BJ (cell line): ENCODE results near the gene ZFYVE26. TPM values are rescaled to one million over a fixed set of nuclear protein-coding genes. Genes with fewer than 3 reads are reported as not detected.
"Not testable (repeated sequence)": the region's sequence is repeated elsewhere in the genome, so short reads cannot be mapped to it uniquely, and the experiment has no call there.

Experiments
- CTCF ChIA-PET: fragments of 350-600 bp; formaldehyde crosslinking; extraction: SDS; loops from one replicate; lab custom pipeline; 2021; ENCODE audit warnings: antibody characterized with exemption, inconsistent platforms; lab: Yijun Ruan, JAX
- POLR2A ChIA-PET: fragments of 300-600 bp; sonication (Branson Sonifier 250); formaldehyde crosslinking; extraction: SDS; loops from one replicate; lab custom pipeline; 2021; ENCODE audit warnings: antibody characterized with exemption; lab: Charles Lee
- DNase-seq: peaks from one replicate; pipeline ENCODE4 v3.0.0-alpha.2; 2011; ENCODE audit warnings: low read depth
- H3K27me3 ChIP-seq: 2 replicates; pipeline ENCODE4 v1.6.0; 2011; ENCODE audit warnings: low read length; ENCODE audit not compliant: control insufficient read depth, insufficient read depth
- H3K36me3 ChIP-seq: 2 replicates; pipeline ENCODE4 v1.5.1; 2011; ENCODE audit warnings: low read length; ENCODE audit not compliant: control insufficient read depth, insufficient read depth
- H3K4me3 ChIP-seq: 2 replicates; pipeline ENCODE4 v1.5.1; 2011; ENCODE audit warnings: low read depth, mild to moderate bottlenecking, control low read depth, low read length
- CTCF ChIP-seq: IDR thresholded peaks from 2 replicates; pipeline ENCODE4 v1.5.1; 2011; ENCODE audit warnings: low read depth, mild to moderate bottlenecking, control low read depth, inconsistent platforms, low read length, moderate library complexity; ENCODE audit not compliant: insufficient read depth
- polyA plus RNA-seq: library from polyadenylated mRNA; depleted of rRNA; stranded (reverse); fragments of >200 nt; gene quantifications from 2 replicates; pipeline ENCODE4 v1.2.3, GENCODE V29; 2011; rRNA removed
- small RNA-seq: library from RNA; depleted of rRNA; stranded (forward); fragments of <200 nt; gene quantifications from one replicate; pipeline ENCODE3, GENCODE V24; 2012; ENCODE audit warnings: low replicate concordance, low read depth; ENCODE audit not compliant: insufficient read length

The ZFYVE26 gene
- polyA plus RNA-seq, 1 experiment, result 14.2 TPM

DNA sequence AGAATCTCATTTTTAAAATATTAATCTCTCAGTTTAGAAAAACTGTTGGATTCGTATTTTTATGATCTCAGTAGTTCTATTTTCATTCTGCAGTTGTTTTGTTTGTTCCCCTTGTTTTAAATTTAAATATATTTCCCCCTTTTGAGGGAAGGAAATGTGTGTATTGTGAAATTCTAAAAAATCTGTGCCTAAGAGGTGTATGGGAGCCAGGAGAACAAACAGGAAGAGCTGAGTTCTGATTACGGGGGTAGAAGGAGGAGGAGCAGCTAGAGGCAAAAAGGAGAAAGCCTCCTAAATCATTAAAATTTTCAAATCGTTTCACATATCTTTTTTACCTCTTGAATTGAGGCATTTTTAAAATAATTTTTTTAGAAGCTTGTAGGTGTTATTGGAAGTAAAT lies 112.4 kb downstream of the ZFYVE26 start:
- POLR2A ChIA-PET, result interaction anchor here (0.6 to 1.2 kb wide), 2 partner anchors 36 to 120 kb away, joined by 4 to 5 read pairs; no protein-coding TSS in a partner anchor
- no peaks in the 10 kb centered on the region for H3K36me3 ChIP-seq
- TF ChIP-seq CTCF, result no peak
- DNase-seq, result no peak
- no peaks in the 10 kb centered on the region for H3K27me3 ChIP-seq
- CTCF ChIA-PET, result interaction anchor here (0.5 to 6.9 kb wide), 41 partner anchors 9 to 1344 kb away, joined by 3 to 189 read pairs (median 5); partner anchors contain the start of genes ARG2, PIGH, PLEKHH1 and RDH11
- no peak overlapping the region for H3K4me3 ChIP-seq

- DNase-seq, POLR2A ChIA-PET: not testable (repeated sequence)
Observed at GRCh38 chr14:67701492-67701891, 114.9 kb downstream of the ZFYVE26 start, which contains the start of gene RDH12. RDH12 (plus strand) TSS chr14:67701886; CDS start chr14:67722643, 20,757 bp downstream.

DNA sequence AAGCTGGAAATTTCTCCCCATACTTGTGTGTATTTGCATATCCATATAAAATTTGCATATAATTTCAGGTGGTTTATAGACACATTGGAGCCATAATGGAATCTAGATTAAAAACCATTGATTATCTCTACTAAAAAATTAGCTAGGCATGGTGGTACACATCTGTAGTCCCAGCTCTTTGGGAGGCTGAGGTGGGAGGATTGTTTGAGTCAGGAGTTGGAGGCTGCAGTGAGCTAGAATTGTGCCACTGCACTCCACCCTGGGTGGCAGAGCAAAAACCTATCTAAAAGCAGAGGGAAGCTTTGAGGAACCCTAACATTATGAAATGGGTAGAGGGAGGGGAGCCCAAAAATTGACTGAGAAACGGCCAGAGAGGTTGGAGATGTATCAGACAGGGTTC lies 118.2 kb downstream of the ZFYVE26 start:
- no peaks in the 10 kb centered on the region for H3K36me3 ChIP-seq
- POLR2A ChIA-PET, result no interaction called here
- no peak for DNase-seq
- no peak overlapping the region for H3K4me3 ChIP-seq
- no peak for TF ChIP-seq CTCF
- CTCF ChIA-PET, result interaction anchor here (1.5 to 1.6 kb wide), 2 partner anchors 114 to 127 kb away, joined by 3 to 4 read pairs; no protein-coding TSS in a partner anchor
- no peaks in the 10 kb centered on the region for H3K27me3 ChIP-seq

More at GRCh38 chr14:67701492-67701891, 114.9 kb downstream of the ZFYVE26 start, which contains the start of gene RDH12:
- not testable (repeated sequence) for H3K4me3 ChIP-seq, H3K36me3 ChIP-seq, H3K27me3 ChIP-seq
- CTCF ChIA-PET, result interaction anchor here (0.8 to 6.9 kb wide), 5 partner anchors 35 to 275 kb away, joined by 4 to 189 read pairs (median 10); partner anchors contain the start of gene ARG2

- Histone ChIP-seq H3K27me3 (no peaks in the 10 kb centered on the region), H3K36me3 (no peaks in the 10 kb centered on the region), H3K4me3 (no peak overlapping the region)
- POLR2A ChIA-PET, result no interaction called here
- TF ChIP-seq CTCF, result no peak
- DNase-seq, result no peak
- CTCF ChIA-PET, result no interaction called here
Observed at GRCh38 chr14:67697006-67697405, 119.4 kb downstream of the ZFYVE26 start.

Small RNAs within 50 kb of the gene (small RNA-seq; reads per million reads assigned to genes)
- not detected for gene AL049779.3
- not detected for gene RN7SL369P

Other genes starting within 250 kb of the ZFYVE26 start
- 18.3 and 19.0 TPM in 2 replicates for gene PIGH, start 216.3 kb downstream of the ZFYVE26 start, polyA plus RNA-seq
- gene ARG2, start 196.7 kb downstream of the ZFYVE26 start, polyA plus RNA-seq, result 7.0 and 7.7 TPM in 2 replicates
- gene VTI1B, start 142.0 kb downstream of the ZFYVE26 start, polyA plus RNA-seq, result 66.2 and 94.0 TPM in 2 replicates
- gene RDH11, start 120.8 kb downstream of the ZFYVE26 start, polyA plus RNA-seq, result 73.5 and 80.3 TPM in 2 replicates
- gene RDH12, start 114.7 kb downstream of the ZFYVE26 start, polyA plus RNA-seq, result not detected in 2 replicates
- gene RAD51B, start 3.2 kb upstream of the ZFYVE26 start, polyA plus RNA-seq, result 5.6 and 8.1 TPM in 2 replicates